ENCODE data around the gene JOSD1.

The JOSD1 gene

DNA sequence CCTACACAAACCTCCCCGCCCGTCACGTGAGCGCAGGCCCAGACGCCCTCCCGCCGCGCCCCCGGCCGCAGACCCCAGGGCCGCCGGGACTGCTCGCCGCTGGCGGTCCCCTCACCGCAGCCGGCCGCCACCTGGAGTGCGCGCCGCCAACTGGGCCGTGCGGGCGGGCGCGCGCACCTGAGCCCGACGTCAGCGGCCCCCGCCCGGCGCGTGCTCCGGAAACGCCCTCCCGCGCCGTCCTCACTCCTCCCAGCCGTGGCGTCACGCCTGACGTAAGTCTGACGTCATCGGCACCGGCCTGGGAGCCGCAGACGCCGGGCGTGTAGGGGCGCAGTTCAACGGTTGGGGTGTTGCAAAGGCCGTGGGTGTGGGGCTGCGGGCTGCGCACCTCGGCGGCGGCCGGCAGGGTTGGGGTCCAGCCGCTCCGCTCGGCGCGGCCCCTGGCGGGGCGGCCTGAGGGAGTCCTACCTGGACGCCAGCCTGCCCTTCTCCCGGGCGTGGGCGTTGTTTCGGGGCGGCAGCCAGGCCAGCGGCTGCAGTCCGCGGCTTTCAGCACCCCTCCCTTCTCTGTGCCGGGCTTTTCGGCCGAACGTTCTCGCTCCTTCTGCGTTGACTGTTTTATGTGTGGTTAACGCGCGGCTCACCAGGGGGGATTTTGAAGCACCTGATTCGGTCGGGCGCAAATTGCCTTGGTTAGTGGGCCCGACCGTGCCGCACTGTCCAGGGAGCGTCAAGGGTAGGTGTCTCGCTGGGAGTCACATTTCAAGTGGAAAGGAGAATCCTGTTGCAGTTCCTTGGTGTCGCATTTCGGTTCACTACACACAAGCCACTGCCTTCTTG lies at the start of gene JOSD1:
TSS of gene JOSD1 (minus strand) at position 155 of the 840 bp plus-strand sequence. CDS start 956 bp downstream, outside the sequence.
- no peak for FAIRE-seq

DNA sequence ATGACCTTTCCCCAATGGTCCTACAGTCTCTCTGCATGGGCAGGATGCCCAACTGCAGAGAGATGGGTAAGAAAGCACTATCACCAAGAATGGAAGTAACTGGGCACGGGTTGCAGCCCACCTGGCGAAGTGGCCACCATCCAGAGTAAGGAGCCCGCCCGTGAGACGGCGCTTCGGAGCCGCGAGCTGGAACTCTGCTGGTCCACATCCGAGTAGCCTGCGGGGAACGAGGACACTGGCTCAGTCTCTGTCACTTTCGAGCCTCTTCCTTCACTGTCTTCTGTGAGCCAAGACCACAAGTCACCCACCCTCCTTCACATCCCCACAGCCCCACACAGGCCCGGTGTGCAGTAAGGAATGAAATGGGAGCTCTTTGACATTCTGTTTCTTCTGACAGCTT lies 49.4 kb upstream of the JOSD1 start:
- no peak for FAIRE-seq

DNA sequence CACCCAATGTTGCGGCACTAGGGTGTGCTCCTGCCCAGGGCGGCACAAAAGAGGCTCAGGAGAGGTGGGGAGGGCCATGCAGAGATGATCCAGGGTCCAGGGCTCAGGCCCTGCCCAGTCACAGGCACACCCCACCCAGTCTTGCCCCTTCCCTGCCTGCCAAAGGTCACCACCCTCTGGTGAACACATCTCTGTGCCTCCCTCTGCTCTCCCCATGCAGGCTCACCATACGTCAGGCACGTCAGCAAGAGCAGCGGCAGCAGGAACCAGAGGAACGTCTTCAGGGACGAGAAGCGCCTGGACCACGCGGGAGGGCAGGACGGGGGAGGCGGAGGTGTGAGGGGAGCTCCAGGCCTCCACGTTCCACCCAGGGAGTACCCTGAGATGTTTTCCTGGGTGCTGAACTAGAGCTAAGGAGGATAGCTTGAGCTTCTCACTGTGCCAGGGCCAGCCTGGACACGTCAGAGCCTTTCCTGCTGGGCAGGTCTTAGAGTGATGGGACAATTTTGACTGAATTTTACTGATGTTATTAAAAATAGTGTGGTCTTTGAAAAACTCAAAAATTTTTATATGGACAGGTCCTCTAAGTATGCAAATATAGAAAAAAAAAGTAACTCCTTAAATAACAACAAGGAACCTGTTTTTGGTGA lies 47.9 kb upstream of the JOSD1 start:
- no peak for FAIRE-seq

DNA sequence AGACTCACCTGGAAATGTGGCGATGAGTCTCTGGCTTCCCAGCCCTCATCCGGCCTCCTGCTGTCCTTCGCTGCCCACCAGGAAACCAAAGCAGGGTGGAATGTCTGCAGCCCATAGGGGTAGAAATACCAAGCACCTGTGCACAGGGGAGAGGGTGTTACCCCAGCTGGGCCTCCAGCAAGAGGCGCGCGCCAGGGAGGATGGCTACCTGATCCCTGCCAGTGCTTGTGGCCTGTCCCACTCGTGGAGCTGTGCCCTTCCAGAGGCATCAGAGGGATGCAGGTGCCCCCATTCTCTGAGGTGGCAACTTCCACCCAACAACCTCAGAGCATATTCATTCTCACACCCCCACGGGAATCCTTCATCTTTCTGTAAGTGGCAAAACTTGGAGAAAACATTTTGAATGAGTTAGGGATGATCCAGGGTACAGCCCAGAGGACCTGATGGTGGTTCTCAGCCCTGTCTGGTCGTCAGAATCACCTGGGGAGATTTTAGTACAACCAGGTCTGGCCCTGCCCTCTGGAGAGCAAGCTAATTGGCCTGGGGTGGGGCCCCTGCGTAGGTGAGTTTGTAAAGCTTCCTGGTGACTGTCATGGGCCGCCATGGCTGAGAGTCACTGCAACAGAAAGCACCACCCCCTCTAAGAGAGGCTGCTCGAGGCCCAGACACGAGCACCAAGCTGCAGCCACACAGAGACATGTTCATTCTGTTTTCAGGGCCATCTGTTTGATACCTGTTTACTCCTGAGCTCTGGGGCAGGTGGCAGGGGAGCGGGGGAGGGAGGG lies 45.1 kb upstream of the JOSD1 start:
- no peak for FAIRE-seq

DNA sequence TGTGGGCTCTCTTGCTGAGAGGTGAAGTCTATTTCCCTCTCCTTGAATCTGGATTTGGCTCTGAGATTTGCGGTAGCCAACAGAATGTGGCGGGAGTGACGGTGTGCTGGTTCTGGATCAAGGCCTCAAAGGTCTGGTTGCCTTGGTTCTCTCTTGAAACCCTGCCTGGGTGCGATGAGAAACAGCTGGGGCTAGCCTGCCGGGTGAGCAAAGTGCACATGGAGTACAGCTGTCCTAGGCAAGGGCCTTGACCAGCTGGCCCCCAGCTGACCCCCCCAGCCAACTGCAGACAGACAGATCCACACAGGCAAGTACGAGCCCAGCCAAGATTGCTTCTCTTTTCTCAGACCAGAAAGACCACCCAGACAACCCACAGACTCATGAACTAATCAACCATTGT lies 44.2 kb upstream of the JOSD1 start:
- FAIRE-seq = no peak

DNA sequence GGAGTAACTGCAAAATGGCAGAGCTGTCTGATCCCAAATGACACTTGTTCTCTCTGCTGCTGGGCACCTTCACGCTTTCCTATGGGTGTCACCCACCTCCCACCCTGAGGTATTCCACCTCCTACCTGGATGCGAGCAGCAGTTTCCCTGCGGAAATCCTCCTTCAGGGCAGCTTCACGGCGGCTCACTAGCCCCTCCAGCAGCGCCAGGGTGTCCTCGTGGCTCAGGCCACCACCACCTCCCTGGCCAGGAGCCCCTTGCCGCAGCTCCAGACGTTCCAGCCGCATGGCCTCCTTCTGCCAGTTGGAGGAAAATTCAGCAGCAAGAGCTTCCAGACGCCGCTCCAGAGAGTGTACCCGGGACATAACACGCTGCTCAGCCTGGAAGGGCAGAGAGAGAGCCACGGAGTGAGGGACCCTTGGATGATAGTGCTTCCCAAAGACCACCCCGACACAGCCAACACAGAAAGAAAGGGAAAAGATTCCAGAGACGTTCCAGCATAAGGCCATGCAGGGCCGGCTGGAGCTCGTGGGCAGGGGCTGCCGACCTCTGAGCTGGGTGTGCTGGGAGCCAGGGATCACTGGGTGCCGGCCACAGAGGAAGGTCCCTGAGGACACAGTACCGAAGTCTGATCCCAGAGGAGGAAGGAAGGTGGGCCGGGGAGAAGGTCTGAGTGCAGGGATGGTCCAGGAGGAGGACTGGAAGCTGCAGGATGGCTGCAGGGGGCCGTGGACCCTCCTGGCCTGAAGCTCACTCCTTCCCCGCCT lies 41.6 kb upstream of the JOSD1 start:
- FAIRE-seq = no peak

DNA sequence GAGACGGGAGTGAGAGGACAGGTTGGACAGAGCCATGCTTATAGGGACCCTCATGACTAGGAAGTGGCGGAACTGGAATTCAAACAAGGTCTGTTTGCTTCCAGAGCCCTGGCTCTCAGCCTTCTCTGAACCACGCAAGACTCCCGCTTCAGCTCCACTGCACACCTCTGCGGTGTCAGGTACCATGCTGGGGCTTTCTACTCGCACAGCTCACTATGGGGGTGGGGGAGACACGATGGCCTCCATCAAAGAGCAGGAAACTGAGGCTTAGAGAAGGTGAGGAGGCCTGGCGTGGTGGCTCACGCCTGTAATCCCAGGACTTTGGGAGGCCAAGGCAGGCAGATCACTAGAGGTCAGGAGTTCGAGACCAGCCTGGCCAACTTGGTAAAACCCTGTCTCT lies 40.8 kb upstream of the JOSD1 start:
- FAIRE-seq = no peak

DNA sequence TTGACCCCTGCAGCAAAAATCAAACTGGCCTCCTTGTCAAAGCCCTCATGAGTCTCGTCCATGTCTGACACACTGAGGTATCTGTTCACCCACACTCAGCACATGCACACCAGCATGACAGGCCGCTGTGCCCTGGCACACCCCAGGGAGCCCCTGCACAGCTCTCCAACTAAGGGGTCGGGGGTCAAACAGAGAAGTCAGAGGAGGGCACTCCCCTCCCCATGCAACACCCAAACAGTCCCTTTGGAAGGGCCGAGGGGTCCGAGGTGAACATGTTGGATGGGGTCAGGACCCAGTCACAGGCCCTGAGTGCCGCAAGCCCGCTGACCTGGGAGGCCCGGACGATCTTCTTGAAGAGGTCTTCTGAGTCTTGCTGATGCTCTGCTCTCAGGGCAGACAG lies 40.4 kb upstream of the JOSD1 start:
- no peak for FAIRE-seq

DNA sequence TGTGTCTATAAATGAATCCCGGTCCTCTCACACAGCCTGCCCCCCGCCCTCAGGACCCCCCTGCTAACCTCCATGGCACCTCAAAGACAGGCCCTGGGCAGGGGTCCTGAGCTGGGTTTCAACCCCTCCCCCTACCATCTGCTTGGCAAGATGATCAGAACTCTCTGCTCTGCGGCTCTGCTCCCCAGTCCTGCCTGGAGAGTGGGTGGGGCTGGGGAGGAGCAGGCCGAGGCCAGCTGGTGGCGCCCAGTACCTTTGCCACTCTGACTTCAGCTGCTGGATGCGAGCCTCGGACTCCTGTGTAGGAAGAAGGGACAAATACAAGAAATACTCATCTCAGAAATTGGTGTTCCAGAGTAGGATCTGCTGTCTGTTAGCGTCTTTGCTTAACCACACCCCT lies 40.0 kb upstream of the JOSD1 start:
- FAIRE-seq = no peak

DNA sequence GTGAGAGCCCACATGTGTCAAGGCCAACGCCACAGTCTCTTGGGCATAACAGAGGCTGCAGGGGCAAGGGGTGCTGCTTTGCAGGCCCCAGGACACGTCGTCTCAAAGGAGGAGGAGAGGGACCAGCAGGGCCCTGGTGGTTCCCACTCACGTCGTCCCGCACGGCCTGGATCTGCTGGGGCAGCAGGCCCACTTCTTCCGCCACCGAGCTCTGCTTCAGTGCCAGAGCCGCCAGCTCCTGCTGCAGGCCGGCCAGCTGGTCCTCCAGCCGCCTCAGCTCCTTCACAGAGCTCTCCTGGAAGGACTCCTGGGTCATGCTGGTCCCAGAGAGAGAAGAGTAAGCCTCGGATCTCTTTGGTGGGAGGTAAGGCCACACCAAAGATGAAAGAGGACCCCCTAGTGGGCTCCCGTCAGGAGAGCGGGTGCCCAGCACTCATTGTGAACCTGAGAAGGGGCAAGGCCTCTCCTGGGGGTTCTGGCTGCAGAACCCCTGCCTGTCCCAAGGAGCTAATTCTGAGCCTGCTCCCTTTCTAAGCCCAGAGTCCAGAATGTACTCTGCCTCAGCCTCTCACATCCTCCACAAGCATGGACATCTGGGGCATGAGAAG lies 39.5 kb upstream of the JOSD1 start:
- no peak for FAIRE-seq

DNA sequence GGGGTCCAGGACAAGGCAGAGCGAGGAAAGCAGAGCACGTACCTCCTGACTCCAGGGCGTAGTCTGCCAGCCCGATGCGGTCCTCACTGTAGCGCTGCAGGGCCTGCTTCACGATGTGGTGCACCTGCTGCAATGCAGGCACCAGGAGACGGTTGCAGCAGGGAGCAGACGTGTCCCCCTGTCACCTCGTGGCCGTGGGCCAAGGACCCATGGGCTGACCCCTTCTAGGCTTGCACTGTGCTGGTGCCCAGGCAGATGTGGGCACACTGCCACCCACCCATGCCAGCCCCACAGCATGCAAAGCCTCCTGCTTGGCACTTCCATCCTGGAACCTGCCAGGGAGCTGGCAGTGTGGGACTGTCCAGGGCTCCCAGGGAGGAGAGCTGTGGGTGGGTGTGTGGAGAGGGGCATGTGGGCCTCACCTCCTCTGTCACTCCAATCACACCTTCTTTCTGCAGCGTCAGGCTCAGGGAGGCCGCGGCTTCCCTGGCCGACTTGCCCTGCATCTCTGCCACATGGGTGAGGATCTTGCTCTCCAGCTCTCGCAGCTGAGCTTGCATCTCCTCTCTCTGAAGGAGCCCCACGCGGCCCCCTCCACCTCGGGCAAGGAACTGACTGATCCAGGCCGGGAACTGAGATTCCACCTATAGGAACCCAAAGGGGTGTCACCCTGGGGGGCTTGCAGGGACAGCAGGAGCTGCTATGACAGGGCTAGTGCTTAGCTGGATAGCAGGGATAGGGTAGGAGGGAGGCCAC lies 38.7 kb upstream of the JOSD1 start:
- FAIRE-seq = no peak

DNA sequence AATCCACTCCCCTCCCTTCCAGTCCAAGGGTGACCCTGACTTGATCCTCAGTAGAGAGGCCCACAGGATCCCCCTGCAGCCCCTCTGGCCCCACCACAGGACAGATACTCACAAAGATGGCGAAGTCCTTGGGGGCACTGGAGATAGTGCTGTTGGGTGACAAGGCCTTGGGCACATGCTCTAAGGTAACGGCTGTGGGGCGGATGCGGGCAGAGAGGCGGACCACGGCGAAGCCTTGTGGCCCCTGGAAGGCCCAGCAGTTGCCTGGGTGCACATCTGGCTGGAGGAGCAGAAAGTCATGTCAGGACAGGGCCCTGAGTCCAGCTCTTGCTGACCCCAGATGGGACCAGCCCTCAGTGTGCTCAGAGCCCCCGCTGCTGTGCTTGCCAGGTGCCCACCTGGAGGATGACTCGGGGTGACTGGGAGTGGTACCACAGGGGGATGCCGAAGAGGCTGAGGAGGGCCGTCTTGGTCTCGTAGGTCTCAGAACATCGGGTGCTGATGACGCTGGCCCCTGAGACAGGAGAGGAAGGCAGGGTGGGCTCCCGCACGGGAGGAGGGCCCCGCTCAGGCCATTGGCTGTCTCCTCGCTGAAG lies 37.8 kb upstream of the JOSD1 start:
- FAIRE-seq = no peak

DNA sequence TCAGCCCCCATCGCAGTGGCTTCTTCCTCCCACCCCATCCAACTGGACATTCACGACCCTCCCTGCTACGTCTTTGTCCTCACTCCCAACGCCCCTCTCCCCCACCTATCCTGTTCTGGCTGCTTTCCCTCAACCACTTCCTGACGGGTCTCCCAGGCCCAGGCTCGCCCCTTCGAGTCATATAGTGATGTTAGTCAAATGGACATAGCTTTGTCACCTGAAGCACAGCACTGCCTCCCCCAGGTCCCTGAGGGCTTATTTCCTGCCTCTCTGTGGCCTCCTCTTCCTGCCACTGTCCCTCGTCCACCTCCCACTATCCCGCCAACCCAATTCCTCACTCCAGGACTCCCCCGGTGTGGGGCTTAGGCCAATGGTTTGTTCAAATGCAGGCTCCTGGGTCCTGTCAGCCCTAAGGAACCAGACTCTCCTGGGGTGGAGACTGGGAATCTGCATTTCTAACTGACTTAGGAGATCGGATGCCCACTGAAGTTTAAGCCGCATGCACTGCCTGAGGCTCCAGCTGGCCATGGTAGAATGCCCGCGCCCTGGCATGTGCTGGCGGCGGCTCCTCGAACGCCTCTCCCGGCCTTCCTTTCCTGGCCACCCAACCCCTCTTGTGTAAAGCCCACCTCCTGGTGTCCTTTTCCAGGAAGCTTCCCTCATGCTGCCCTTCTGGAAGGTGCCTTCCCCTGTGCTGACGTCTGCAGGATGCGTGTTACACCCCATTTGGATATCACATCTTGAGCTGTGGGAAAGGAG lies 36.7 kb upstream of the JOSD1 start:
- FAIRE-seq = no peak

DNA sequence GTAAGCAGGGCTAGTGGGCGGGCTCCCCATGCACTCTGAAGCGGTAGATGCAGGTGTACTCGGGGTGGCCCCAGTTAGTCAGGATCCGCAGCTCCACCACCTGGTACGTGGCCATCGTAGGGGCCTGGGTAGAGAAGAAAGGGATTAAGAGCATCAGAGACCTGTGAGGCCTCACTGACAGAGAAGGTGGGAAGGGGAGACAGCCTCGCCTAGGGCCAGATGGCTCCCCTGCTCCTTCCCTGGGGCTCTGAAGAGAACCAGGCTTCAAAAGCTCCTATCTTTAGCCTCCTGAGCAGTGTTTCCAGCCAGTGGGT lies 35.5 kb upstream of the JOSD1 start:
- no peak for FAIRE-seq

DNA sequence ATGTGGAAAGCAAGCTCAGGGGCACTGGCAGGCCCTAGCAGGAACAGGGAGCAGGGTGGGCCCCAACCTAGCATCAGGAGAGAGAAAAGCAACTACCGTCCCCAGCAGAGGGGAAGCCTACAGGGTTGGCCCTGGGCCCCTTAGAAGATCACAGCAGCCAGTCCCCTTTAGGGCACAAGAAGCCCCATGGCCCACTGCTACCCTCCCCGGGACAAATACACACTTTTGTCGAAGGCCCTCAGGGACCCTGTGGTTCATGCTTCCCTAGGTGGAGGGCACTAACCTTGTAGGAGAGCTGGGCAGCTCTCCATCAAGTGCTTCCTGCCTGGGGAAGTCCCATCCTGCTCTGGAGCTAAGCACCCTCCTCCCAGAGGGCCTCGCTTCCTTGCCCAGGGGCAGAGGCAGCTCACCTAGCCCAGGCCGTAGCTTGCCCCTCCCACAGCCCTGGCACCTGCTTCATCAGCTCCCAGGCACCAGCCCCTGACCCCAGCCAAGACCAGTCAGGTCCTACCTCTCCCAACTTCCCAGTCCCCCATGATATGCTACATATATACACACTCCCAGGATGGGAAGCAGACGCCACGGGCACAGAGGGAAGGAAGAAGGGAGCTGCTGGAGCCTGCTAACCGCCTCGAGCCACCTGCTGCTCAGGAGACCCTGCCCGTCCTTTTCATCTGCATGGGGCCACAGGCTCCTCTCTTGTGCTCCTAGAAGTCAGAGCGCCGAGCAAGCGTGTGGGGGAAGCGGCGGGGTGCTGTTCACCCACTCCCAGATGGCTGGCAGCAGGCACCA lies 34.9 kb upstream of the JOSD1 start:
- FAIRE-seq = no peak

DNA sequence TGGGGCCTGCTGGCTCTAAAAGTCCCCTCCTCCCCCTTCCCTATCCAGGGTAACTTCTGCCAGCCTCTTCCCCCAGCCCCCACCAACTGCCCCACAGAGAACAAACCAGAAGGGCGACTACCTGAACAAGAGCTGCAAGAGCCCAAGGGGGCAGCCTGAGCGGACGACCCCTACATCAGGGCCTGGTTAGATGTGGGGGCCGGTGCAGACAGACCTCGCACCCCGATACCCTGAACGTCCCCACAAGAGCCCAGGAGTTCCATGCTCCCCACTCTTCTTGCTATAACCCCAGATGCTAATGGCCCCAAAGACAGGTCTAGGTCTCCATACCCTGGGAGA lies 34.4 kb upstream of the JOSD1 start:
- no peak for FAIRE-seq

DNA sequence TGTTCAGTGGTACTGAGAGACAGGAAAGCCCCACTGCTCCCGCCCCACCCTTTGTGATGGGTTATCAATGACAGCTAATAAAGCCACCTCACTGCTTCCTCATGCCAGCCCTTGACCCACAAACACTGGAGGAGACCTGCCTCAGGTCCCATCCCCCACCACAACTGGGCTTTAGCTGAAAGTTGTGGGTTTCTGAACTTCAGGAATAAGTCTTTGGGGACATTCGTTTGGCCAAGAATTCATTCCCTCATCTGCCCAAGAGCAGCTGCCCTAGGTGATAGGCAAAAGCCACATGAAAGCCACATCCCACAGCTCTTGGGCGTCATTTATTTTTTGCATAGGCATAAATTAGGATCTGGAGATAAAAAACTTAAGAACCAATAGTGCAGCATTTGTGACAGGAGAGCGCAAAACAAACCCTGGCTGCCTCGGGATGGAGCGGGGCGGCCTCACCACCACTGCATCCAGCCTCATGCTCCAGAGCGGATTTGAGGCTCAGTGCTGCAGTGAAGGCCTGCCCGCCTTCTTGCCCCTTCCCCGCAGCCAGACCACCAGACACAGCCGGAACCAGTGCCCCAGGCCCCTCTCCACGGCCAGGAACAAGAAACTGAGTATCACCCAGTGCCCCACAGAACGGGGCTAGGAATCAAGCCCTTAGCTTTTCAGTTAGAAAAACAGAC lies 33.8 kb upstream of the JOSD1 start:
- FAIRE-seq = no peak

DNA sequence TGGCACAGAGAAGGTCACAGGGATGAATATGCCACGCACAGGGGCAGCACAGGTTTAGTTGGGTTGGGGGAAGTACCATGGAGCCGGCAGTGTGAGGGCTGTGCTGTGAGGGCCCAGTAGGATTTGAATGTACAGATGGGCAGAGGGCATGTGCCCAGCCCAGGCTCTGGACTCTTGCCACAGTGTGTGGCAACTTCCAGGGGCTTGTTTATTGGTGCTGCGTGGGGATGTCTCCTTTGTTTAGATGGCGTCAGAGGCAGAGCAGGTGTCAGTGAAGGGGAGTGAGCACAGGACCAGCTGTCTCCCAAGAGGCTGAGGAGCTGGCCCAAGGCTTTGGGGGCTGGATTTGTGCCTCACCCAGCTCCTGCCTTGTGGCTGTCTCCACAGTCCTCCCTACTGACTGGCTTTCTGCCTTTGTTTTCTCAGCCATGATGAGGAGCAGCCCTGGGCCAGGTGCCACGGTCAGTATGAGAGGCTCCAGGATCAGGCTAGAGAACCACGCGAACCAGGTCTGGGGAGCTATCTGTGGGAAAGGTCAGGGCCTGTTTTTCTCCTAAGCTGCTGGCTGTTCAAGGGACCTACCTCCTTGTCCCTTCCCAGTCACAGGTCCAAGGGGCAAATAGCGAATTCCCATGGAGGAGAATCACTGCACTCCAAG lies 33.1 kb upstream of the JOSD1 start:
- no peak for FAIRE-seq

DNA sequence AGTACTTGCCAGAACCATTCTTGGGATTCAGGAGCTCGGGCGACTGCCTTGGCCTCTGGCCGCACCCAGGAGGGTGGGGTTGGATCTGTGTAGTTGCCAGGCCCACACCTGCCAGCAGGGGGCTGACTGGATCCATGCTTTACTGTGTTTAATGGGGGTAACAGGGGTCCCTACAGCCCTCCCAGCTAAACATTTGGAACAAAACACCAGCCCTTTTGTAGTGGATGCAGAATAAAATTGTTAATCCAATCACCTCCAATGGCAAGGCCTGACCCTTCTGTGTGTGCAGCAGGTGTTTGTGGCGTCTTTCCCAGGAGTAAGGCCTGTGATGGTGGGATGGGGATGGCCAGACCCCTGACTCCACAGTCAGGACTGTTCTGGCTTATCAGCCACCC lies 32.6 kb upstream of the JOSD1 start:
- FAIRE-seq = no peak

Measured in A204.1 (cell line).